Bone marrow (tissue), 2 donors: ENCODE measurements around the gene NDUFB10.

Source experiments
- DNase-seq, 2 donors: peaks; one replicate each; lab custom pipeline; 2025; lab: John Stamatoyannopoulos, UW

Gene NDUFB10

DNA sequence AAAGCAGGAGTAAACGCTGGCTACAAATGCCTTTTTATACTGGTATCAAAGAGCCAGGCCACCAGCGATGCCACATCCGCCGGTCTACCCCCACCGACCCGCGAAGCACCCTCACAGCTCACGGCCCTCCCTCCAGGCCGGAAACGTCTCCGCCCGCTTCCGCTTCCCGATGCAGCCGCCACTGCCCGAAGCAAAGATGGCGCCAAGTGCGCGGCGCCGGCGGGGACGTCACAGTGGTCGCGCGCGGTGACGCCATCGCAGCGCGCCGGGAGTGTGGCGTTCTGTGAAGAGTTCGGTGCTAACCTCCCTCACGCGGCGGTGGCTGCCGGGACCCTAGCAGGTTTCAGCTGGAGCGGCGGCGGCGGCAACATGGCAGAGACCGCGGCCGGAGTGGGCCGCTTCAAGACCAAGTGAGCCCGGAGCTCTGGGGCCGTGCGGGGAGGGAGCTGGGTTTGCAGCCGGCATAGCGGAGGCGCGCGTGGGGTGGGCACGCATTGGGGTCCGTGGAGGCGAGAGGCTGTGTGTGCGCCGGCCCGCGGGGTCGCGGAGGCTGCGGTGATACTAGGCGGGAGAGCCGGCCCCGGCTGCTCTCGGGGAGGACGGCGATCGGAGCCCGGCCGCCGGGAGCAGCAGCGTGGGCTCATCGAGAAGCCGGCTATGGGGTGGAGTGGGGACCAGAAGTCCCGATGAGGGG, 12.6 kb downstream of the NDUFB10 start, which contains the start of gene TBL3:
TBL3 (plus strand) TSS at position 258 of the 694 bp plus-strand sequence; CDS start at position 370, 112 bp downstream.
- peak; percentile 91 to 93 for DNase-seq

DNA sequence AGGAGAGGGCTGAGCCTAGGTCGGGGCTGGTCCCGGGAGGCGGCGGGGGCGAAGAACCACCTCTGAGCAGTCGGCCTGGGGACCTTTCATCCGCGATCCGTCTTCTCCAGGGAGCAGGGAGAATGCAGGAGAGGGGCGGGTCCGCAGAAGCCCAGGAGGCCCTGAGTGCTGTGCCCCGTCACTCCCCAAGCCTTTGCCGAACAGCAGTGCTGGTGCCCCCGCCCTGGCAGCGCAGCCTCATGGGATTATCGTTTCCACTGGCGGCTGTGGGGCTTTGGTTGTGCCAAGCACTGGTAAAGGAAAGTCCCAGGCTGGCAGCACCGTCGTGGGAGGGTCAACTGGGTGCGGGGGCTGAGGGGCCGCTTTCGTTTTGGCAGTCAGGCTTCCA, 13.1 kb downstream of the NDUFB10 start:
- DNase-seq: no peak

DNA sequence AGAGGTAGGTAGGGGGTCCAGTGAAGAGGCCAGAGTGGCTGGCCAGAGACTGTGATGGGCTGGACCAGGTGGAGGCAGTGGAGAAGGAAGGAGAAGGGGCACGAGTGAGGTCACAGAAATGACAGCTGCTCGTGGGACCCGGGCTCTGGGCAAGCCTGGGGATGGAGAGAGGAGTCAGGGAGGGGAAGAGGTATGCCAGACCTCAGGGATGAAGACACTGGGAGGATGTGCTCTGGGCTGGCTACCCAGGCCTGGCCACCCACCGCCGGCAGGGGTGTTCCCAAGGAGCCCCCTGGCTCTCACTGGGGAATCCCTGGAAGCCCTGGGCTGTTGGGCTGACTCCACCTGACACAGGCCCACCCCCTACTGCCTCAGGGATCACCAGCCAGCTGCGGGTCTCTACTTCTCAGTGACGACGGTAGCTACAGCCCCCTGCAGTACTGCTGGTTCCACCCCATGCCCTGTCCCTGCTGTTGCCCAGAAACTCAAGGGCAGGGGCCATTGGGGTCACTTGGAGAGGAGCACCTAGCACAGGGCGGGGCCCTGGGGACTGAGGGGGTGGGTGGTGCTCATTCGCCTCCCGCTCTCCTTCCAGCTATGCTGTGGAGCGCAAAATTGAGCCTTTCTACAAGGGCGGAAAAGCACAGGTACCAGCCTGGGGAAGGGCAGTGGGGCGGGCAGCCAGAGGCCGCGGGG, 14.3 kb downstream of the NDUFB10 start:
- DNase-seq: no peak

DNA sequence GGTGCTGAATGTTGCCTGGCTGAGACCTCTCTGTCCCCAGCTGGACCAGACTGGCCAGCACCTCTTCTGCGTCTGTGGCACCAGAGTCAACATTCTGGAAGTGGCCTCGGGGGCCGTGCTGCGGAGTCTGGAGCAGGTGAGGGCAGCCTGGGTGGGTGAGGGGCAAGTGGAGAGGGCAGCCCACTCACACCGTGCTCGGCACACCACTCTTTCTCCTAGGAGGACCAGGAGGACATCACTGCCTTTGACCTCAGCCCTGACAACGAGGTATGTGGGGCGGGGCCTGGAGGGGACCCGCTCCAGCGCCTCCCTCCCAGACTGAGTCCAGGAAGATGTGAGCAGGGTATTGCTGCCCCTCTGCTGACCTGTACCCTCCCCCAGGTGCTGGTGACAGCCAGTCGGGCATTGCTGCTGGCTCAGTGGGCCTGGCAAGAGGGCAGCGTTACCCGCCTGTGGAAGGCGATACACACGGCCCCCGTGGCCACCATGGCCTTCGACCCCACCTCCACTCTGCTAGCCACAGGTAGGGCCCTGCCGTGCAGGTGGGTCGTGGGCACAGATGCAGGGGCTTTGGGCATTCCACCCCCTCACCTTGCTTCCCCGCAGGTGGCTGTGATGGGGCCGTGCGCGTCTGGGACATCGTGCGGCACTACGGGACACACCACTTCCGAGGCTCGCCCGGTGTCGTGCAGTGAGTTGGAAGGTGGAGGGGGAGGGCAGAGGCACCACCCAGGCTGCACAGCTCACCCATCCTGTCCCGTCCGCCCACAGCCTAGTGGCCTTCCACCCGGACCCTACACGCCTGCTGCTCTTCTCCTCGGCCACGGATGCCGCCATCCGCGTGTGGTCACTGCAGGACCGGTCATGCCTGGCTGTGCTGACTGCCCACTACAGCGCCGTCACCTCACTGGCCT, 15.1 kb downstream of the NDUFB10 start:
- DNase-seq: no peak

DNA sequence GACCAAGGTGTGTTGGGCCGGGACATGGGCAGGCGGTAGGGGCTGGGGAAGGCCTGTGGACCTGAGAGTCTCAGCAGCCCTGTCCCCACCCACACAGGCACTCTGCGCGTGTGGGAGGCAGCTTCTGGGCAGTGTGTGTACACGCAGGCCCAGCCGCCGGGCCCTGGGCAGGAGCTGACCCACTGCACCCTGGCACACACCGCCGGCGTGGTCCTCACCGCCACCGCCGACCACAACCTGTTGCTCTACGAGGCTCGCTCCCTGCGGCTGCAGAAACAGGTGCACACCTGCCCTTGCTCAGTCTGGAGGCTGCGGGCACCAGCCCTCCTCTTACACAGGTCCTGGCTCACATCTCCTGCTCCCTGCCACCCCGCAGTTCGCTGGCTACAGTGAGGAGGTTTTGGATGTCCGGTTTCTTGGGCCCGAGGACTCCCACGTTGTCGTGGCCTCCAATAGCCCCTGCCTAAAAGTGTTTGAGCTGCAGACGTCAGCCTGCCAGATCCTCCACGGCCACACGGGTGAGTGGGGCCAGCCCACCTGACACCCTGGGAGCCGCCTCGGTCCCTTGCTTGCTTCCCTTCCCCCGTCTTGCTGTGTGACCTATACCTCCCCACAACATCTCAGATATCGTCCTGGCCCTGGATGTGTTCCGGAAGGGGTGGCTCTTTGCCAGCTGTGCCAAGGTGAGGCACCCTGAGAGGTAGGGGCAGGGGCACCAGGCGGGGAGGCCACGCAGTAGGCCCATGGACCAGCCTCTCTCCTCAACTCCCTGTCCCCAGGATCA, 16.3 kb downstream of the NDUFB10 start:
- DNase-seq: no peak

DNA sequence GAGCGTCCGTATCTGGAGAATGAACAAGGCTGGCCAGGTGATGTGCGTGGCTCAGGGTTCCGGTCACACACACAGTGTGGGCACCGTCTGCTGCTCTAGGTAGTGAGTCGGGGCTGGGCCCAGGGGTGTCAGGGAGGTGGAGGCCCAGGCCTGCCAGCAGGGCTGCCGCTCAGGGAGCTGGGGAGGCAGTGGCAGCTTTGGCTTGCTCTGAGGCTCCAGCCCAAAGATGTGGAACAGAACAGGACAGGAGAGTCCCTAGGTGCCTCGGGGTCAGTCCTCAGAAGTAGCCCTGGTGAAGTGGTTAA, 16.8 kb downstream of the NDUFB10 start:
- DNase-seq: no peak

DNA sequence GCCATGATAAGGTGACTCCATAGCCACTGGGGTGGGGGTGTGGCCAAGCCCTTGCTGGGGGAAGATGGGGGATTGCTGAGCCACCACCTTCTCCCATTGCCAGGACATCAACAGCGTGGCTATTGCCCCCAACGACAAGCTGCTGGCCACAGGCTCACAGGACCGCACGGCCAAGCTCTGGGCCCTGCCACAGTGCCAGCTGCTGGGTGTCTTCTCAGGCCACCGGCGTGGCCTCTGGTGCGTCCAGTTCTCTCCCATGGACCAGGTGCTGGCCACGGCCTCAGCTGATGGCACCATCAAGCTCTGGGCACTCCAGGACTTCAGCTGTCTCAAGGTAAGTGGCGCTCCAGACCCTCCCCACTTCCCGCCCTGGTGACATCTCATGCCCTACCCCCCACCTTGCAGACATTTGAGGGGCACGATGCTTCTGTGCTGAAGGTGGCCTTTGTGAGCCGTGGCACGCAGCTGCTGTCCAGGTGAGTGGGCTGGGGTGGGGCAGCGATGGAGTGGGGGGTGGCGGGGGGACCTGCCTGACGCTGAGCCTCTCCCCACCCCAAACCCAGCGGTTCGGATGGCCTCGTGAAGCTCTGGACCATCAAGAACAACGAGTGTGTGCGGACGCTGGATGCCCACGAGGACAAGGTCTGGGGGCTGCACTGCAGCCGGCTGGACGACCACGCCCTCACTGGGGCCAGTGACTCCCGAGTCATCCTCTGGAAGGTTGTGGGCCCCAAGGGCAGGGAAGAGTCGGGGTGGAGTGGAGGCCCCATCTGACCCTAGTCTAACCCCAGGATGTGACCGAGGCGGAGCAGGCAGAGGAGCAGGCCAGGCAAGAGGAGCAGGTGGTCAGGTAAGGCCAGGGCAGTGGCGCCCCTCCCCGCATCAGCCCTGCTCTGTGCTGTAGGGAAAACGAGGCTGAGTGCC, 17.9 kb downstream of the NDUFB10 start:
- DNase-seq: no peak

DNA sequence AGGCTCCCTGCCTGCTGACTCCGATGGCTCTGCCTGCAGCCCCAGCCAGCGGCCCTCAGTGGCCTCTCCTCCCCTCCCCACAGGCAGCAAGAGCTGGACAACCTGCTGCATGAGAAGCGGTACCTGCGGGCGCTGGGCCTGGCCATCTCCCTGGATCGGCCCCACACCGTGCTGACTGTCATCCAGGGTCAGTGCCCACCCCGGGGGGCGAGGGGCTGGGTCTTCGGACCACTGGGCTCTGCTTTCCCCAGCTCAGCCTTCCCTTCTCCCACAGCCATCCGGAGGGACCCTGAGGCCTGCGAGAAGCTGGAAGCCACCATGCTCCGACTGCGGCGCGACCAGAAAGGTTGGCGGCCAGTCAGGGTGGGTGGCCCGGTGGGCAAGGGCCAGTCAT, 18.5 kb downstream of the NDUFB10 start:
- no peak for DNase-seq

DNA sequence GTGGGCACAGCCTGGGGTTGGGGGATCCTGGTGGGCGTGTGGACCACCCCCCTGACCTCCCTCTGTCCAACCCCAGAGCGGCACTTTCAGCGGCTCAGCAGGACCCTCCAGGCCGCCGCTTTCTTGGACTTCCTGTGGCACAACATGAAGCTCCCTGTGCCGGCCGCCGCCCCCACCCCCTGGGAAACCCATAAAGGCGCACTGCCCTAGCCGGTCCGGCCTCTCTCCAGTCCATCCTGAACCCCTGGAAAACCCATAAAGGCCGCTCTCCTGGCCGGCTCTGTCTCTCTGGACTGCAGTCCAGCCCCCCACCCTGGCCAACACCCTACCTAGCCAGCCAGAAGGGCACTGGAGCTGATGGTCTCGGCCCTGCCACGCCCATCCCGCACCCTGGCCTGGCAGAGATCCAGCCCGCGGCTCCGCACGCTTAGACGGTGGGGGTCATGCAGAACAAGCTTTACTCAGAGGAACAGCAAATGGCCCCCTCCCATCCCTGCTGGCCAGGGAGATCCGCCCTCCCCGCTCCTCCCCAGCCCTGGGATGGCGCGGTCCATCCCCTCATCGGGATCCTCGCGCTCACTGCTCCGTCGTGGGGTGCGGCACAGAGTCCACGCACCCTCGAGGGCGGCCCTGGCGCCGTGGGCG, 19.3 kb downstream of the NDUFB10 start:
- no peak for DNase-seq

DNA sequence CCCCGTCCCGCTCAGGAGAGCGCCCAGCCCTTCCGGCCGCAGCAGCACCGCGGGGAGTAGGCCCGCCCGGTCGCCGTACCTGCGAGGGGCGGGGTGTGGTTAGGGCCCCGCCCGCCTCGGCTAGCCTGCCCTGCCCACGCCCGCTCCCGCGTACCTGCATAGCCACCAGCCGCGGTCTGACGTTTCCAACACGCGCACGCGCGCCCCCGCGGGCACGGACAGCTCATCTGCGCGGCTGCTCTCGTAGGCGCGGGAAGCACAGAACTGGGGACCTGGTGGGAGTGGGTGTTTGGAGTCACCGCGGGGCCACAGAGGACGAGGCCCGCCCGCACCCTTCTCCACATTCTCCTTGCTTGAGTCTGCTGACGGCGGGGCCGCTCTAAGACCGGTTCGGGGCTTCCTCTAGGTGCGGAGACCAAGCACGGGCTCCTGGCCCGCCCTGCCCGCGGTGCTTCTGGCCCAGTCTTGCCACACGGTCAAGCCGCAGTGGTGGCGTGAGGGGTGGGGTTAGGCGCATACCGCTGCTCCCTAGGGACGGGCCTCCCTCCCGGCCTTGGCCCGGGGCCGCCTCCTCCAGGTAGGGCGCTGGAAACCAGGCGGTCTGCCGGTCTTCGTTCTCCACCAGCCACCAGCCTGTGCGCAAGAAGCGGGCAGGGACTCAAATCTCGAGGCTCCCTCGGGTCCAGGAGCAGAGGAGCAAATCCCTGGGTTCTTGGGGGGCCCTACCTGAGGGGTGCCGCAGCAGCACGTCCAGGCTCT, 20.1 kb downstream of the NDUFB10 start:
- DNase-seq: no peak

DNA sequence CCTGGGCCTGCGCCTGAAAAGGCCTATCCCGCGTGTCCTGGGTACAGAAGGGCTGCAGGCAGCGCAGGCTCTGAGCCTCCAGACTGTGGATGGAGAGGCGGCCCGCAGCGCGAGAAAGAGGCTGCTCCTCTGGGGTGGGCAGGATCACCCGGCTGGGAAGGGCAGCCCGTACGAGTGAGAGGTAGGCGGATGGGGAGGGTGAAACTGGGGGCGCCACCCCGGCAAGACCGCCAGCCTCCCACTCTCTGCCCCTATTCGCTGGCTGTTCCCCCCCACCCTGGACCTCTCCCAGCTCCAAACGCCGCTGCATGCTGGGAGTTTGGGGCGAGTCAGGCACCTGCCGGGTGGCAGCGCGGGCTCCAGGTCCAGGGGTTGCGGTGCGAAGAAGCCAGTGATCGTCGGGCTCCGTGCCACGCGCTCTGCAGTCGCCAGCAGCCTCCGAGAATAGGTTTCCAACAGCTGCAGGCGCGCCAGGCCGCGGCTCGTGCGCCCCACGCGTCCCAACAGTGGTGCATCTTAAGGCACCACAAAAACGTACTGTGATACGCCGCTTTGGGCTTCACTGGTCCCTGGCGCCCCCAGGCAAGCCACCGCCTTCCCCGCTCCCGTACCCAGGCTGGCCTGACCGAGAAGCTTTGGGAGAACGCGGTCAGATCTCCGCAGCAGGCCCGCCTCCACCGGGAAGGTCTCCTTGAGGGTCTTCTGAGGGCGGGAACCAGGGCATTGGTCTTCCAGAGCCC, 20.9 kb downstream of the NDUFB10 start:
- DNase-seq: no peak

DNA sequence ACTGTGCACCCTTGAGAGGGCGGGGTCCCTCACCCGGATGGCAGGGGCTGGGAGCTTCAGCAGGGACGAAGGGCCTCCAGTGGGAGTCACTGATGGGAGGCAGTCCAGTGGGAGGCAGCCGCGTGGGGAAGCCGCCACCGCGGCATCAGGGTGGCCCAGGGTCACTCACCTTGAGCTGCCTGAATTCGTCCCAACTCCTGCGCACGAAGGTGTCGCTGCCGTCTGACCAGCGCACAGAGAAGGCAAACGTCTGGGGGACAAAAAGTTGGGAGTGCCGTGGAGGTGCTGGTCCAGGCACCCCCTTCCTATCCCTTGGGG, 21.4 kb downstream of the NDUFB10 start:
- DNase-seq: no peak

DNA sequence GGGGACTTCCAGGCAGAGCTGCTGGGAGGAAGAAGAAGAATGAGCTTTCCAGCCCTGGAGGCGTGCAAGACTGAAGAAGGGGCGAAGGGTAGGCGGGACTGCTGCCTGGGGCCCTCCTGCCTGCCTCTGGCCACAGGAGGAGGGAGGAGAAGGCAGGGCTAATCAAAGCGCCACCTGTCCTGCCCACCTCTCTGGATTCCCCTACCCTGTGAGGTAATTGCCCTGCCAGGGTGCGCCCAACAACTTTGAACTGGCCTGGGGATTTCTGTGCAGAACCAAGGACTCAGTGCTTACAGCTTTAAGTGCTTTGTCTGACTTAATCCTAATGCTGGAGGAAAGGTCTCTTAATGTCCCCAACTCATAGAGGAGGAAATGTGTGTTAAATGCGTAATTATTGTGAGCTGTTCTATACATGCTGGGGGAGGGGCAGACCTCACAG, 22.1 kb downstream of the NDUFB10 start, which contains the start of gene NOXO1:
NOXO1 (minus strand) TSS at position 72 of the 439 bp plus-strand sequence. CDS start 290 bp downstream, outside the sequence.
- no peak for DNase-seq

DNA sequence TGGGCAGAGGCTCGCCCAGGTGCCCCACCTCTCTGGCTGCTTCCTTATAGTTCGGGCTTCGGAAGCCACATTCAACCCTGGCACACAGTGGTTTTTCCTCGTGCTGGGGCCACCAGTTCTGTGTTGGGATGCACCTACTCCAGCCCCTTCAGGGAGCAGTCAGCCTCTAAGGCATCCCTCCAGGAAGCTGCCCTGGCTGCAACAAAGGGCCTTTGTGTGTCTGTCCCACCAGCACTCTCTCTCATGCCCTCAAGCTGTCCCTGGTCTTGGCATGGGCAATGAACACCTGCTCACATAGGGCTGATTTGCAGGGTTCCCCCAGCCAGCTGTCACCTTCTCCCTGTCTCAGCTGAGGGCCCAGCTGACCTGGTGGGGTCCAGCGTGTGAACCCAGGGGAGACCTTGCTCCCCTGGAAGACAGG, 22.7 kb downstream of the NDUFB10 start:
- DNase-seq: no peak

DNA sequence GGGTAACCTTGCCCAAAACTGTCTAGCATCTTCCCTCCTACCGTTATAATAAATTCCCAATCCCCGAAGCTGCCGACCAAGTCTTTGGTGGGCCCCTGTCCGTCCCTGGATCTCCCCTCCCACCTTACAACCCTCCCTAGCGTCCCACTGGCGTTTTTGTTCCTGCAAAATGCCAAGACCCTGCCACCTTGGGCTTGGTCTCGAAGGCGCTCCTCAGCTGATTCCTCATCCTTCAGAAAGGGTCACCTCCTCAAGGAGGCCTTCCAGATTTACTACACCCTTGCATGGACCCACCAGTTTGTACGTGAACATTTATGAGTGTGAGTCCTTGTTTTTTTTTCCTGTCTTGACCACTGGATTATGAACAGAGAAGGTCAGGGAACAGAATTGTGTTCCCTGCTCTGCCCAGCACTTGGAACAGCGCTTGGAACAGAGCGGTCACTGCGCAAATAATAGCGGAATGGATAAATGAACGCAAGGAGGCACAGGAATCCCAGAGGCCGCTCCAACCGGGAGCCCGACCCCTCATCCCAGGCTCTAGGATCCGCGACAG, 23.7 kb downstream of the NDUFB10 start:
- no peak for DNase-seq

DNA sequence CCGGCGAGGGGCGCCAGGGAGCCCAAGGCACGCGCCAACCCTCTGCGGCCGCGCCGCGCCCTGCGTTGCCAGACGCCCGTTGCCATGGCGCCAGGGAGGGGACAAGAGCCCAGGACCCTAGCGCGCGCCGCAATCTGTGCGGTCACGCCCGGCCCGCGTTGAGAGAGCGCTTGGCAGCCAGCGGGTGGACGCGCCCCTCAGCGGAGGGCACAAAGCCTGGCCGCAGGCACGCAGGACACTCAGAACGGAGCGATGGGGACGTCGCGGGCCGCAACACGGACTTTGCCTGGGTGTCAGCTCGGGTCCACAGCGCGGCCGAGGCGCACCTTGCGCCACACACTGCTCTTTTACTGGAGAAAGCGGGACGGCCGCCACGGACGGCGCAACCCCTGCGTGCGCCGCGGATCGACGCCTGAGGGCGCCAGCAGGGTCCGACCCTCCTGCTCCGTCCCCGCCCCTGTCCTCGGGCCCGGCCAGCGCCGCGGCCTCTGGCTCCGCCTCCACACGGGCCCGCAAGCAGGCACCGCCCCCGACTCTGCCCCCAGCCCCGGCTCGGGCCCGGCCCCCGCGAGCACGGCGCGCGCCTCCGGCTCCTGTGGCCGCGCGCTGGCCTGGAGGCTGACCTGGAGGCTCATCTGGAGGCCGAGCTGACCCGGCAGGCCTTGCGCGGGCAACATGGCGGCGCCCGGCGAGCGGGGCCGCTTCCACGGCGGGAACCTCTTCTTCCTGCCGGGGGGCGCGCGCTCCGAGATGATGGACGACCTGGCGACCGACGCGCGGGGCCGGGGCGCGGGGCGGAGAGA, 24.4 kb downstream of the NDUFB10 start, which contains the start of gene GFER:
GFER (plus strand) TSS at position 650 of the 803 bp plus-strand sequence; CDS start at position 676, 26 bp downstream.
- DNase-seq: peak; percentile 50 to 74
